Ectodermal cell (in vitro differentiated cells): ENCODE data around the gene C1QTNF5.

Experiments
- H3K27ac ChIP-seq: 2 replicates; pipeline ENCODE4 v1.7.0; 2013; ENCODE audit warnings: mild to moderate bottlenecking, low read depth, low read length; ENCODE audit not compliant: insufficient read depth, poor library complexity, severe bottlenecking
- H3K27me3 ChIP-seq: 2 replicates; pipeline ENCODE4 v1.7.0; 2013; ENCODE audit warnings: mild to moderate bottlenecking, low read length; ENCODE audit not compliant: insufficient read depth, control insufficient read depth, poor library complexity, severe bottlenecking
- H3K36me3 ChIP-seq: one replicate; pipeline ENCODE4 v1.7.0; 2013; ENCODE audit warnings: low read length; ENCODE audit not compliant: control insufficient read depth, insufficient read depth
- H3K4me1 ChIP-seq: one replicate; pipeline ENCODE4 v1.7.0; 2013; ENCODE audit warnings: low read length; ENCODE audit not compliant: control insufficient read depth, insufficient read depth
- H3K4me3 ChIP-seq: 2 replicates; pipeline ENCODE4 v1.7.0; 2013; ENCODE audit warnings: low read depth, low read length, control low read depth; ENCODE audit not compliant: insufficient read depth
- H3K9me3 ChIP-seq: 2 replicates; pipeline ENCODE4 v1.7.0; 2013; ENCODE audit warnings: mild to moderate bottlenecking, low read length, moderate library complexity; ENCODE audit not compliant: control insufficient read depth
- WGBS, 2 experiments: methylation state at CpG; one replicate each; pipeline ENCODE4 v1.1.7; 2013; ENCODE audit warnings: missing lambda C conversion rate in 2 of 2; 5-methylcytosine and 5-hydroxymethylcytosine counted together

The C1QTNF5 gene

GRCh38 chr11:119336744-119337469, 3.8 kb downstream of the C1QTNF5 start:
- peaks cover 5% of the 10 kb centered on the region for H3K36me3 ChIP-seq
- H3K4me3 ChIP-seq, result no peak overlapping the region
- peaks cover 33% of the 10 kb centered on the region for H3K27me3 ChIP-seq
- H3K9me3 ChIP-seq, result no peaks in the 10 kb centered on the region
- peaks cover 45% of the 10 kb centered on the region for H3K4me1 ChIP-seq
- peak overlapping the region; percentile 90 for H3K27ac ChIP-seq
- 92 to 93% methylated on average over 9 of the region's 9 CpGs for WGBS, 2 experiments

GRCh38 chr11:119335655-119336543, 4.8 kb downstream of the C1QTNF5 start:
- peaks cover 35% of the 10 kb centered on the region for H3K4me1 ChIP-seq
- no peak overlapping the region for H3K27ac ChIP-seq
- 92% methylated on average over 30 of the region's 30 CpGs for WGBS, 2 experiments
- H3K9me3 ChIP-seq, result no peaks in the 10 kb centered on the region
- peaks cover 5% of the 10 kb centered on the region for H3K36me3 ChIP-seq
- peak overlapping the region; percentile 97 for H3K4me3 ChIP-seq
- peaks cover 23% of the 10 kb centered on the region for H3K27me3 ChIP-seq

GRCh38 chr11:119335091-119335654, 5.5 kb downstream of the C1QTNF5 start:
- peak overlapping the region; percentile 97 for H3K4me3 ChIP-seq
- H3K27ac ChIP-seq, result no peak overlapping the region

GRCh38 chr11:119334174-119334930, 6.3 kb downstream of the C1QTNF5 start, which contains the start of gene RNF26:
Gene RNF26 (plus strand): TSS chr11:119334527. CDS start chr11:119335123, 596 bp downstream.
- WGBS, 2 experiments, result 0% methylated on average over 54 of the region's 54 CpGs
- Histone ChIP-seq H3K27me3 (peaks cover 8% of the 10 kb centered on the region), H3K27ac (peak within 1 kb of the TSS; percentile 57), H3K36me3 (peaks cover 5% of the 10 kb centered on the region), H3K4me1 (peaks cover 31% of the 10 kb centered on the region), H3K9me3 (no peaks in the 10 kb centered on the region), H3K4me3 (peak within 1 kb of the TSS; percentile 97)

More at GRCh38 chr11:119335091-119335654, 5.5 kb downstream of the C1QTNF5 start:
- peaks cover 31% of the 10 kb centered on the region for H3K4me1 ChIP-seq
- peaks cover 5% of the 10 kb centered on the region for H3K36me3 ChIP-seq
- WGBS, 2 experiments, result 83 to 85% methylated on average over 15 of the region's 15 CpGs
- no peaks in the 10 kb centered on the region for H3K9me3 ChIP-seq
- peaks cover 15% of the 10 kb centered on the region for H3K27me3 ChIP-seq

GRCh38 chr11:119332111-119332765, 8.4 kb downstream of the C1QTNF5 start:
- Histone ChIP-seq H3K36me3 (peaks cover 5% of the 10 kb centered on the region), H3K27ac (peak overlapping the region; percentile 75), H3K9me3 (no peaks in the 10 kb centered on the region), H3K27me3 (no peaks in the 10 kb centered on the region), H3K4me1 (peaks cover 23% of the 10 kb centered on the region), H3K4me3 (no peak overlapping the region)
- 66 to 70% methylated on average over 4 of the region's 4 CpGs for WGBS, 2 experiments

- Histone ChIP-seq H3K27me3 (no peaks in the 10 kb centered on the region), H3K4me3 (no peak overlapping the region), H3K9me3 (no peaks in the 10 kb centered on the region), H3K27ac (no peak overlapping the region), H3K36me3 (no peaks in the 10 kb centered on the region), H3K4me1 (peaks cover 4% of the 10 kb centered on the region)
- 83 to 87% methylated on average over 1 of the region's 1 CpG for WGBS, 2 experiments
These were observed 10.4 kb downstream of the C1QTNF5 start for GRCh38 chr11:119330237-119330636.

GRCh38 chr11:119329320-119329719, 11.4 kb downstream of the C1QTNF5 start:
- no peaks in the 10 kb centered on the region for H3K27me3 ChIP-seq
- 92 to 94% methylated on average over 2 of the region's 2 CpGs for WGBS, 2 experiments
- no peaks in the 10 kb centered on the region for H3K9me3 ChIP-seq
- H3K4me1 ChIP-seq, result no peaks in the 10 kb centered on the region
- H3K27ac ChIP-seq, result no peak overlapping the region
- no peaks in the 10 kb centered on the region for H3K36me3 ChIP-seq
- H3K4me3 ChIP-seq, result no peak overlapping the region

GRCh38 chr11:119324189-119324588, 16.5 kb downstream of the C1QTNF5 start:
- Histone ChIP-seq H3K27me3 (no peaks in the 10 kb centered on the region), H3K27ac (no peak overlapping the region), H3K4me1 (peaks cover 23% of the 10 kb centered on the region), H3K9me3 (no peaks in the 10 kb centered on the region), H3K36me3 (no peaks in the 10 kb centered on the region), H3K4me3 (no peak overlapping the region)
- 90 to 91% methylated on average over 4 of the region's 4 CpGs for WGBS, 2 experiments

- Histone ChIP-seq H3K9me3 (no peaks in the 10 kb centered on the region), H3K36me3 (no peaks in the 10 kb centered on the region), H3K27ac (no peak overlapping the region), H3K4me3 (no peak overlapping the region), H3K27me3 (no peaks in the 10 kb centered on the region), H3K4me1 (peaks cover 29% of the 10 kb centered on the region)
- 44% methylated on average over 8 of the region's 8 CpGs for WGBS, 2 experiments
These were observed 17.1 kb downstream of the C1QTNF5 start for GRCh38 chr11:119323532-119324033.
